Neutrophil (primary cell): ENCODE results near the gene CEP250.
A peak's percentile ranks its signal among the peaks of the same experiment; 100 is the strongest.
"Not testable (repeated sequence)": the region's sequence is repeated elsewhere in the genome, so short reads cannot be mapped to it uniquely, and the experiment has no call there.

Source experiments
- H3K27ac ChIP-seq: fragments of 200-600 bp; sonication (generic); 2 replicates; pipeline ENCODE4 v1.5.1; 2016; ENCODE audit warnings: mild to moderate bottlenecking, moderate library complexity
- H3K27me3 ChIP-seq: fragments of 200-600 bp; sonication (generic); 2 replicates; pipeline ENCODE4 v1.6.0; 2016; ENCODE audit warnings: mild to moderate bottlenecking
- H3K36me3 ChIP-seq: fragments of 200-600 bp; sonication (generic); 2 replicates; pipeline ENCODE4 v1.5.1; 2017
- H3K4me1 ChIP-seq, 2 experiments: fragments of 200-600 bp in 1 of 2; sonication (generic) in 1 of 2; 1 replicate in 1 of 2; 2 replicates in 1 of 2; pipeline versions ENCODE4 v1.5.1 to v1.6.1; 2013 to 2016; ENCODE audit warnings: low read depth in 1 of 2, low read length in 1 of 2, mild to moderate bottlenecking in 1 of 2, moderate library complexity in 1 of 2; ENCODE audit not compliant: control insufficient read depth in 1 of 2, insufficient read depth in 1 of 2
- H3K4me3 ChIP-seq, 2 experiments: fragments of 200-600 bp in 1 of 2; sonication (generic) in 1 of 2; 1 replicate in 1 of 2; 2 replicates in 1 of 2; pipeline ENCODE4 v1.5.1; 2013 to 2016; ENCODE audit warnings: low read depth in 1 of 2, low read length in 1 of 2, mild to moderate bottlenecking in 1 of 2, moderate library complexity in 1 of 2
- H3K9me3 ChIP-seq: fragments of 200-600 bp; sonication (generic); 2 replicates; pipeline ENCODE4 v1.5.1; 2016
- CTCF ChIP-seq: fragments of 200-600 bp; sonication (generic); IDR thresholded peaks from 2 replicates; pipeline ENCODE4 v1.5.1; 2016; ENCODE audit warnings: antibody characterized with exemption

CEP250 gene

GRCh38 chr20:35447082-35447789 is 8.2 kb upstream of the CEP250 start:
- H3K27ac ChIP-seq, result no peak overlapping the region
- no peaks in the 10 kb centered on the region for H3K9me3 ChIP-seq
- peak overlapping the region in 1 of 2 experiments; percentile 41 for H3K4me3 ChIP-seq
- peaks cover 5% of the 10 kb centered on the region for H3K27me3 ChIP-seq
- no peaks in the 10 kb centered on the region for H3K36me3 ChIP-seq
- peaks cover 3 to 6% of the 10 kb centered on the region in 2 experiments for H3K4me1 ChIP-seq
- peak; percentile 93 for TF ChIP-seq CTCF

GRCh38 chr20:35448788-35449373 is 6.5 kb upstream of the CEP250 start:
- Histone ChIP-seq H3K36me3 (no peaks in the 10 kb centered on the region), H3K27ac (no peak overlapping the region), H3K4me1 (peaks cover 6% of the 10 kb centered on the region in 2 experiments), H3K4me3 (no peak overlapping the region), H3K9me3 (no peaks in the 10 kb centered on the region), H3K27me3 (no peaks in the 10 kb centered on the region)
- TF ChIP-seq CTCF, result no peak

GRCh38 chr20:35449855-35450254 is 5.5 kb upstream of the CEP250 start:
- not testable (repeated sequence) for H3K9me3 ChIP-seq, H3K4me3 ChIP-seq, H3K27me3 ChIP-seq, H3K36me3 ChIP-seq, H3K4me1 ChIP-seq, H3K27ac ChIP-seq

GRCh38 chr20:35451295-35451694 is 4.1 kb upstream of the CEP250 start:
- Histone ChIP-seq H3K4me1 (peaks cover 17% of the 10 kb centered on the region in 2 experiments), H3K27me3 (no peaks in the 10 kb centered on the region), H3K4me3 (no peak overlapping the region), H3K27ac (no peak overlapping the region), H3K36me3 (no peaks in the 10 kb centered on the region), H3K9me3 (no peaks in the 10 kb centered on the region)
- no peak for TF ChIP-seq CTCF

- Histone ChIP-seq H3K4me1 (peaks cover 12 to 14% of the 10 kb centered on the region in 2 experiments), H3K36me3 (no peaks in the 10 kb centered on the region), H3K27ac (no peak overlapping the region), H3K4me3 (no peak overlapping the region), H3K9me3 (no peaks in the 10 kb centered on the region), H3K27me3 (no peaks in the 10 kb centered on the region)
- no peak for TF ChIP-seq CTCF
Measured at GRCh38 chr20:35453647-35454046, 1.8 kb upstream of the CEP250 start.

- not testable (repeated sequence) for H3K27ac ChIP-seq, H3K4me3 ChIP-seq
- peaks cover 12 to 14% of the 10 kb centered on the region in 2 experiments for H3K4me1 ChIP-seq
Measured at GRCh38 chr20:35456700-35457099, 1.3 kb downstream of the CEP250 start.

GRCh38 chr20:35457539-35457938 is 2.1 kb downstream of the CEP250 start:
- not testable (repeated sequence) for H3K4me3 ChIP-seq, H3K36me3 ChIP-seq, H3K9me3 ChIP-seq, H3K27me3 ChIP-seq, H3K27ac ChIP-seq
- H3K4me1 ChIP-seq, result peaks cover 12 to 14% of the 10 kb centered on the region in 2 experiments

More at GRCh38 chr20:35456700-35457099, 1.3 kb downstream of the CEP250 start:
- not testable (repeated sequence) for H3K27me3 ChIP-seq, H3K9me3 ChIP-seq, H3K36me3 ChIP-seq
